ENCODE measurements around the gene EXT2.

The EXT2 gene

GRCh38 chr11:44189986-44190882, 94.8 kb downstream of the EXT2 start:
- DNase-seq: no peak
- in situ Hi-C loops (cut with MboI; ENCODE audit: low pct_unique_long_range_greater_than_20kb, low sequenced_read_pairs): no loop called here

- DNase-seq: no peak
- in situ Hi-C loops (cut with MboI; ENCODE audit: low pct_unique_long_range_greater_than_20kb, low sequenced_read_pairs): no loop called here
Observed at GRCh38 chr11:44190883-44191230, 95.4 kb downstream of the EXT2 start.

GRCh38 chr11:44191322-44192016, 96.0 kb downstream of the EXT2 start:
- in situ Hi-C loops (cut with MboI; ENCODE audit: low pct_unique_long_range_greater_than_20kb, low sequenced_read_pairs): no loop called here
- DNase-seq: no peak

- no peak for DNase-seq
- in situ Hi-C loops (cut with MboI; ENCODE audit: low pct_unique_long_range_greater_than_20kb, low sequenced_read_pairs): no loop called here
Observed at GRCh38 chr11:44192017-44192385, 96.5 kb downstream of the EXT2 start.

- in situ Hi-C loops (cut with MboI; ENCODE audit: low pct_unique_long_range_greater_than_20kb, low sequenced_read_pairs): no loop called here
- no peak for DNase-seq
Observed at GRCh38 chr11:44192462-44193100, 97.1 kb downstream of the EXT2 start.

- in situ Hi-C loops (cut with MboI; ENCODE audit: low pct_unique_long_range_greater_than_20kb, low sequenced_read_pairs): no loop called here
- no peak for DNase-seq
Observed at GRCh38 chr11:44193856-44194255, 98.4 kb downstream of the EXT2 start.

GRCh38 chr11:44198146-44198724, 102.8 kb downstream of the EXT2 start:
- in situ Hi-C loops (cut with MboI; ENCODE audit: low pct_unique_long_range_greater_than_20kb, low sequenced_read_pairs): no loop called here
- no peak for DNase-seq

- DNase-seq: no peak
- in situ Hi-C loops (cut with MboI; ENCODE audit: low pct_unique_long_range_greater_than_20kb, low sequenced_read_pairs): no loop called here
Observed at GRCh38 chr11:44199298-44199697, 103.8 kb downstream of the EXT2 start.

- in situ Hi-C loops (cut with MboI; ENCODE audit: low pct_unique_long_range_greater_than_20kb, low sequenced_read_pairs): no loop called here
- DNase-seq: no peak
Observed at GRCh38 chr11:44199816-44200215, 104.3 kb downstream of the EXT2 start.

- in situ Hi-C loops (cut with MboI; ENCODE audit: low pct_unique_long_range_greater_than_20kb, low sequenced_read_pairs): no loop called here
- DNase-seq: no peak
Observed at GRCh38 chr11:44203270-44204043, 108.0 kb downstream of the EXT2 start.

GRCh38 chr11:44205352-44205751, 109.9 kb downstream of the EXT2 start:
- no peak for DNase-seq
- in situ Hi-C loops (cut with MboI; ENCODE audit: low pct_unique_long_range_greater_than_20kb, low sequenced_read_pairs): no loop called here

- in situ Hi-C loops (cut with MboI; ENCODE audit: low pct_unique_long_range_greater_than_20kb, low sequenced_read_pairs): no loop called here
- DNase-seq: no peak
Observed at GRCh38 chr11:44205836-44206235, 110.4 kb downstream of the EXT2 start.

GRCh38 chr11:44207292-44207691, 111.8 kb downstream of the EXT2 start:
- in situ Hi-C loops (cut with MboI; ENCODE audit: low pct_unique_long_range_greater_than_20kb, low sequenced_read_pairs): no loop called here
- no peak for DNase-seq

- DNase-seq: no peak
- in situ Hi-C loops (cut with MboI; ENCODE audit: low pct_unique_long_range_greater_than_20kb, low sequenced_read_pairs): no loop called here
Observed at GRCh38 chr11:44208976-44209603, 113.6 kb downstream of the EXT2 start.

GRCh38 chr11:44212128-44212527, 116.7 kb downstream of the EXT2 start:
- in situ Hi-C loops (cut with MboI; ENCODE audit: low pct_unique_long_range_greater_than_20kb, low sequenced_read_pairs): no loop called here

GRCh38 chr11:44213148-44213547, 117.7 kb downstream of the EXT2 start:
- DNase-seq: no peak
- in situ Hi-C loops (cut with MboI; ENCODE audit: low pct_unique_long_range_greater_than_20kb, low sequenced_read_pairs): no loop called here

More at GRCh38 chr11:44212128-44212527, 116.7 kb downstream of the EXT2 start:
- DNase-seq: no peak

- in situ Hi-C loops (cut with MboI; ENCODE audit: low pct_unique_long_range_greater_than_20kb, low sequenced_read_pairs): no loop called here
Observed at GRCh38 chr11:44217432-44217831, 122.0 kb downstream of the EXT2 start.

GRCh38 chr11:44219830-44220796, 124.6 kb downstream of the EXT2 start:
- in situ Hi-C loops (cut with MboI; ENCODE audit: low pct_unique_long_range_greater_than_20kb, low sequenced_read_pairs): no loop called here

More at GRCh38 chr11:44217432-44217831, 122.0 kb downstream of the EXT2 start:
- no peak for DNase-seq

More at GRCh38 chr11:44219830-44220796, 124.6 kb downstream of the EXT2 start:
- DNase-seq: no peak

Measured in KBM-7 (cell line).